GM12878 (cell line): ENCODE results near the gene EN1. TPM values are rescaled to one million over a fixed set of nuclear protein-coding genes. Genes with fewer than 3 reads are reported as not detected.

ENCODE experiments used
- ATAC-seq: fragments of 200-7000 bp; cut with Tn5 transposase; 3 replicates; pipeline ENCODE4 v1.9.1; 2020; ENCODE audit warnings: mild to moderate bottlenecking, moderate library complexity
- BruUV-seq: library from RNA; stranded (reverse); fragments of 400-500 nt; replicated peaks from 2 replicates; lab custom pipeline; 2021; lab: Mats Ljungman, UMichigan
- CTCF ChIA-PET: fragments of 300-600 bp; sonication (Branson Sonifier 250); formaldehyde crosslinking; extraction: SDS; loops from one replicate; lab custom pipeline; 2021; ENCODE audit warnings: inconsistent platforms; lab: Yijun Ruan, JAX
- POLR2A ChIA-PET: fragments of 350-600 bp; formaldehyde crosslinking; extraction: SDS; loops from one replicate; lab custom pipeline; 2021; ENCODE audit warnings: inconsistent platforms; lab: Charles Lee
- RAD21 ChIA-PET: fragments of 300-600 bp; sonication (Branson Sonifier 250); formaldehyde crosslinking; loops from one replicate; lab custom pipeline; 2023; ENCODE audit warnings: antibody characterized with exemption; ENCODE audit not compliant: unreplicated experiment; lab: Charles Lee
- SMC1A ChIA-PET: fragments of 300-600 bp; sonication (Branson Sonifier 250); formaldehyde crosslinking; loops from one replicate; lab custom pipeline; 2023; ENCODE audit not compliant: unreplicated experiment, uncharacterized antibody; lab: Charles Lee
- DNase-seq: peaks from one replicate; pipeline ENCODE4 v3.0.0-alpha.2; 2011; ENCODE audit warnings: low read depth, low spot score
- FAIRE-seq: peaks from 3 replicates; lab custom pipeline; 2011; peaks lifted over from hg19 to GRCh38; lab: Jason Lieb, UNC
- H2AFZ ChIP-seq: 2 replicates; pipeline ENCODE4 v1.6.0; 2011; ENCODE audit warnings: low read depth, low read length, control low read depth; ENCODE audit not compliant: control insufficient read depth
- H3K27ac ChIP-seq: 2 replicates; pipeline ENCODE4 v1.5.1; 2011; ENCODE audit warnings: control low read depth; ENCODE audit not compliant: control insufficient read depth, insufficient read depth
- H3K27me3 ChIP-seq, 2 experiments: replicated peaks in 1 of 2; 2 replicates each; pipeline versions ENCODE4 v1.6.0 to v1.6.1; 2011; ENCODE audit warnings: low read length in 1 of 2; ENCODE audit not compliant: control insufficient read depth in 2 of 2, insufficient read depth in 2 of 2
- H3K36me3 ChIP-seq, 2 experiments: 2 replicates each; pipeline ENCODE4 v1.5.1; 2011; ENCODE audit warnings: low read length in 1 of 2; ENCODE audit not compliant: control insufficient read depth in 2 of 2, insufficient read depth in 2 of 2
- H3K4me1 ChIP-seq: 2 replicates; pipeline ENCODE4 v1.6.1; 2011; ENCODE audit warnings: mild to moderate bottlenecking, low read length, moderate library complexity, mixed read lengths; ENCODE audit not compliant: control insufficient read depth, insufficient read depth
- H3K4me2 ChIP-seq: 2 replicates; pipeline ENCODE4 v1.6.0; 2011; ENCODE audit warnings: control low read depth; ENCODE audit not compliant: control insufficient read depth, insufficient read depth
- H3K4me3 ChIP-seq: fragments of 200-600 bp; sonication (generic); 2 replicates; pipeline ENCODE4 v1.5.1; 2016
- H3K79me2 ChIP-seq: 2 replicates; pipeline ENCODE4 v1.6.0; 2011; ENCODE audit warnings: low read length; ENCODE audit not compliant: control insufficient read depth, insufficient read depth
- H3K9ac ChIP-seq: 2 replicates; pipeline ENCODE4 v1.8.0; 2011; ENCODE audit warnings: low read length, control low read depth, mixed read lengths; ENCODE audit not compliant: control insufficient read depth, insufficient read depth
- H3K9me3 ChIP-seq: replicated peaks from 3 replicates; pipeline ENCODE4 v1.5.1; 2011; ENCODE audit warnings: mild to moderate bottlenecking, low read length; ENCODE audit not compliant: control insufficient read depth, insufficient read depth
- H4K20me1 ChIP-seq: 2 replicates; pipeline ENCODE4 v1.6.0; 2011; ENCODE audit not compliant: control insufficient read depth, insufficient read depth
- BCL11A ChIP-seq: IDR thresholded peaks from 2 replicates; pipeline ENCODE4 v1.6.1; 2011; ENCODE audit warnings: low read depth, low read length
- BHLHE40 ChIP-seq, 2 experiments: fragments of 450-650 bp in 1 of 2; IDR thresholded peaks; 2 replicates each; pipeline ENCODE4 v1.6.1; 2011 to 2017; ENCODE audit warnings: low read depth in 2 of 2, borderline replicate concordance in 1 of 2, improper control_type of control experiment in 1 of 2, low read length in 1 of 2, mild to moderate bottlenecking in 1 of 2
- CHD1 ChIP-seq: IDR thresholded peaks from 2 replicates; pipeline ENCODE4 v1.6.1; 2012; ENCODE audit warnings: low read depth, low read length, improper control_type of control experiment
- CHD4 ChIP-seq: fragments of 200-600 bp; sonication (generic); IDR thresholded peaks from 2 replicates; pipeline ENCODE4 v1.6.1; 2016; ENCODE audit warnings: mild to moderate bottlenecking
- DPF2 ChIP-seq: fragments of 450-650 bp; IDR thresholded peaks from 2 replicates; pipeline ENCODE4 v1.6.1; 2017; ENCODE audit warnings: mild to moderate bottlenecking
- FOXK2 ChIP-seq: fragments of 450-650 bp; IDR thresholded peaks from 2 replicates; pipeline ENCODE4 v1.6.1; 2017; ENCODE audit warnings: mild to moderate bottlenecking, moderate library complexity
- GATAD2B ChIP-seq: fragments of 450-650 bp; conservative IDR thresholded peaks from 2 replicates; pipeline ENCODE4 v1.6.1; 2017; ENCODE audit warnings: low read depth, mild to moderate bottlenecking, moderate library complexity
- SREBF1 ChIP-seq: IDR thresholded peaks from 2 replicates; pipeline ENCODE4 v1.6.1; 2012; ENCODE audit warnings: mild to moderate bottlenecking, low read length
- YY1 ChIP-seq: IDR thresholded peaks from 2 replicates; pipeline ENCODE4 v1.6.1; 2011; ENCODE audit warnings: low read depth, mild to moderate bottlenecking, low read length
- WGBS: methylation state at CpG from one replicate; pipeline ENCODE4 v1.1.6; 2016; ENCODE audit warnings: low lambda C conversion rate; ENCODE audit not compliant: insufficient replicate concordance, insufficient coverage; ENCODE audit errors: missing lambda C conversion rate; 5-methylcytosine and 5-hydroxymethylcytosine counted together
- in situ Hi-C: fragments of 300-500 bp; cut with MboI; formaldehyde crosslinking; loops from 9 replicates; pipeline ENCODE4 v1.14.3; 2018; ENCODE audit warnings: mixed read lengths
- intact Hi-C: fragments of 100-400 bp; cut with micrococcal nuclease; formaldehyde crosslinking; loops from one replicate; pipeline ENCODE4 v1.14.2; 2022; ENCODE audit not compliant: unreplicated experiment
- polyA plus RNA-seq, 11 experiments: library from polyadenylated mRNA; depleted of rRNA in 4 of 11; unstranded in 6 of 11; stranded (reverse) in 5 of 11; fragments of >200 nt; fragmentation: Nextera tagmentation in 4 of 11; fragmentation: Illumina TruSeq in 1 of 11; extraction: Ambion mirVana in 4 of 11; extraction: Trizol in 1 of 11; gene quantifications; 1 replicate in 1 of 11; 2 replicates in 10 of 11; pipeline versions ENCODE4 v1.2.1 to v1.2.3, GENCODE V29; 2011 to 2016; ENCODE audit warnings: inconsistent platforms in 2 of 11, missing spikeins in 2 of 11, low read depth in 1 of 11
- total RNA-seq, 4 experiments: library from RNA; depleted of rRNA in 3 of 4; stranded (reverse); fragments of >200 nt in 3 of 4; fragmentation: Illumina TruSeq in 1 of 4; extraction: Trizol in 1 of 4; gene quantifications; 2 replicates each; pipeline versions ENCODE4 v1.2.1 to v1.2.3, GENCODE V29; 2013 to 2021
- TF ChIP-seq, protein P1 (sequence below): fragments of 450-650 bp; IDR thresholded peaks from 2 replicates; pipeline ENCODE4 v1.6.1; 2017; ENCODE audit warnings: antibody characterized with exemption, mild to moderate bottlenecking, moderate library complexity
- TF ChIP-seq, protein P2 (sequence below): fragments of 450-650 bp; IDR thresholded peaks from 2 replicates; pipeline ENCODE4 v1.6.1; 2017; ENCODE audit warnings: mild to moderate bottlenecking, low read depth, inconsistent platforms; ENCODE audit not compliant: poor library complexity, severe bottlenecking

EN1 gene
- total and polyA plus RNA-seq, 10 of the 15 experiments (the other 5 are each of a cell fraction or from before 2014, with no cell fraction given) = not detected

DNA sequence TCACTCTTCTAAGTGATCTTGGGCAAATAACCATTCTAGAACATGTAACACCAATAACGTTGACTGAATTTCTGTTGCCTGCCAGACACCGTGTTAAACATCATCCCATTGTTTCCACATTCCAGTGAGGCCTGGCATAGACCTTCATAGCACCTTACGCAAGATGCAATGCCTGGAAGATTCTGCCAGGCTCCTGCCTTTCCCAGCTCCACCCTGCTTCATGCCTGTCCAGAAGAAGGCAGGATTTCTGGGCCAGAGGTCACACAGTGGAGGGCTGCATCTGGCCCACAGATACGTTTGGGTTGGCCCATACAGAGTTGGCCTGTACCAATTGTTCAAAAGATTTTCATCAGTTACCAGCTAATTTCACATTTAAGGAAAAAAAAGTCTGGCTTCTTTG lies 46.3 kb downstream of the EN1 start:
- H3K9ac ChIP-seq = no peak overlapping the region
- no peak overlapping the region for H3K4me3 ChIP-seq
- no peak overlapping the region for H2AFZ ChIP-seq
- H3K27ac ChIP-seq = no peak overlapping the region
- TF ChIP-seq BCL11A (no peak), CHD4 (no peak), YY1 (no peak), FOXK2 (no peak)
- TF ChIP-seq, all 136 proteins: peak for 0
- Histone ChIP-seq H3K9me3 (no peaks in the 10 kb centered on the region), H3K79me2 (no peaks in the 10 kb centered on the region), H3K4me2 (no peak overlapping the region), H3K27me3 (no peaks in the 10 kb centered on the region), H3K36me3 (no peaks in the 10 kb centered on the region), H4K20me1 (no peaks in the 10 kb centered on the region), H3K4me1 (no peaks in the 10 kb centered on the region)
- ChIA-PET RAD21 (no interaction called here), POLR2A (no interaction called here), SMC1A (interaction anchor here (1.2 kb wide), 1 partner anchor 13 kb away, joined by 3 read pairs; no protein-coding TSS in a partner anchor), CTCF (no interaction called here)
- ATAC-seq (no peak), DNase-seq (no peak), FAIRE-seq (no peak)
- no TSS peak for BruUV-seq
- 27% methylated on average over 4 of the region's 4 CpGs for WGBS
- in situ Hi-C loops (no loop called here), intact Hi-C loops (no loop called here)

DNA sequence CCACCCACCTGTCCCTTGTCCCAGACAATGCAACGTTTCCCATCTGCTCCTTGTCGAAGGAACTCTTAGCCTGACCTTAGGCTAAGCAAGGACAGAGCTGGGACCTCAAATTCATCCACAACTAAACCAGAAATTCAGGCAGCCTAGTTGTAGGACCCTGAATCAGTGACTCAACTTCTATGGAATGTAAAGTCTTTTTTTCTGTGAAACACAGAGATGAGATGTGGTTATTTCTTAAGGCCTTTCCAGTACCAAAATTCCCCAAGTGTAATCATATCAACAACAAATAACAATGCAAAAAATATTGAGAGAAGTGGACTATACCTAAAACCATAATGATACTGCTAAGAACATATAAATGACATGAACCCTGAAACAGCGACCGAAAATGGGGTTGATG lies 46.7 kb downstream of the EN1 start:
- H3K9me3 ChIP-seq = no peaks in the 10 kb centered on the region
- H3K79me2 ChIP-seq = no peaks in the 10 kb centered on the region
- CTCF ChIA-PET = no interaction called here
- ATAC-seq (no peak), DNase-seq (no peak), FAIRE-seq (no peak)
- in situ Hi-C loops = no loop called here
- no peak overlapping the region for H3K9ac ChIP-seq
- no peak overlapping the region for H3K4me2 ChIP-seq
- H2AFZ ChIP-seq = no peak overlapping the region
- H4K20me1 ChIP-seq = no peaks in the 10 kb centered on the region
- H3K27me3 ChIP-seq = no peaks in the 10 kb centered on the region
- POLR2A ChIA-PET = no interaction called here
- no peak overlapping the region for H3K27ac ChIP-seq
- RAD21 ChIA-PET = no interaction called here
- H3K36me3 ChIP-seq = no peaks in the 10 kb centered on the region
- WGBS = 22% methylated on average over 4 of the region's 4 CpGs
- intact Hi-C loops = no loop called here
- no peaks in the 10 kb centered on the region for H3K4me1 ChIP-seq
- H3K4me3 ChIP-seq = no peak overlapping the region
- TF ChIP-seq, protein P1, sequence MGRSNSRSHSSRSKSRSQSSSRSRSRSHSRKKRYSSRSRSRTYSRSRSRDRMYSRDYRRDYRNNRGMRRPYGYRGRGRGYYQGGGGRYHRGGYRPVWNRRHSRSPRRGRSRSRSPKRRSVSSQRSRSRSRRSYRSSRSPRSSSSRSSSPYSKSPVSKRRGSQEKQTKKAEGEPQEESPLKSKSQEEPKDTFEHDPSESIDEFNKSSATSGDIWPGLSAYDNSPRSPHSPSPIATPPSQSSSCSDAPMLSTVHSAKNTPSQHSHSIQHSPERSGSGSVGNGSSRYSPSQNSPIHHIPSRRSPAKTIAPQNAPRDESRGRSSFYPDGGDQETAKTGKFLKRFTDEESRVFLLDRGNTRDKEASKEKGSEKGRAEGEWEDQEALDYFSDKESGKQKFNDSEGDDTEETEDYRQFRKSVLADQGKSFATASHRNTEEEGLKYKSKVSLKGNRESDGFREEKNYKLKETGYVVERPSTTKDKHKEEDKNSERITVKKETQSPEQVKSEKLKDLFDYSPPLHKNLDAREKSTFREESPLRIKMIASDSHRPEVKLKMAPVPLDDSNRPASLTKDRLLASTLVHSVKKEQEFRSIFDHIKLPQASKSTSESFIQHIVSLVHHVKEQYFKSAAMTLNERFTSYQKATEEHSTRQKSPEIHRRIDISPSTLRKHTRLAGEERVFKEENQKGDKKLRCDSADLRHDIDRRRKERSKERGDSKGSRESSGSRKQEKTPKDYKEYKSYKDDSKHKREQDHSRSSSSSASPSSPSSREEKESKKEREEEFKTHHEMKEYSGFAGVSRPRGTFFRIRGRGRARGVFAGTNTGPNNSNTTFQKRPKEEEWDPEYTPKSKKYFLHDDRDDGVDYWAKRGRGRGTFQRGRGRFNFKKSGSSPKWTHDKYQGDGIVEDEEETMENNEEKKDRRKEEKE = no peak
- no peak for TF ChIP-seq SREBF1
- no peak for TF ChIP-seq DPF2
- no peak for TF ChIP-seq BHLHE40 (IDR thresholded peaks at IDR 0.05; ENCODE audit: borderline replicate concordance in 1 of 2, low read depth in 2 of 2, low read length in 1 of 2)
- TF ChIP-seq GATAD2B = no peak
- TF ChIP-seq, protein P2, sequence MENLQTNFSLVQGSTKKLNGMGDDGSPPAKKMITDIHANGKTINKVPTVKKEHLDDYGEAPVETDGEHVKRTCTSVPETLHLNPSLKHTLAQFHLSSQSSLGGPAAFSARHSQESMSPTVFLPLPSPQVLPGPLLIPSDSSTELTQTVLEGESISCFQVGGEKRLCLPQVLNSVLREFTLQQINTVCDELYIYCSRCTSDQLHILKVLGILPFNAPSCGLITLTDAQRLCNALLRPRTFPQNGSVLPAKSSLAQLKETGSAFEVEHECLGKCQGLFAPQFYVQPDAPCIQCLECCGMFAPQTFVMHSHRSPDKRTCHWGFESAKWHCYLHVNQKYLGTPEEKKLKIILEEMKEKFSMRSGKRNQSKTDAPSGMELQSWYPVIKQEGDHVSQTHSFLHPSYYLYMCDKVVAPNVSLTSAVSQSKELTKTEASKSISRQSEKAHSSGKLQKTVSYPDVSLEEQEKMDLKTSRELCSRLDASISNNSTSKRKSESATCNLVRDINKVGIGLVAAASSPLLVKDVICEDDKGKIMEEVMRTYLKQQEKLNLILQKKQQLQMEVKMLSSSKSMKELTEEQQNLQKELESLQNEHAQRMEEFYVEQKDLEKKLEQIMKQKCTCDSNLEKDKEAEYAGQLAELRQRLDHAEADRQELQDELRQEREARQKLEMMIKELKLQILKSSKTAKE = no peak
- TF ChIP-seq CHD1 = no peak
- no TSS peak for BruUV-seq
- SMC1A ChIA-PET = no interaction called here
